PC-3 (cell line): ENCODE measurements around the gene SLC39A11. TPM values are rescaled to one million over a fixed set of nuclear protein-coding genes. Genes with fewer than 3 reads are reported as not detected.
"Not testable (repeated sequence)": the region's sequence is repeated elsewhere in the genome, so short reads cannot be mapped to it uniquely, and the experiment has no call there.

Experiments used
- ATAC-seq: fragments of 200-7000 bp; cut with Tn5 transposase; 2 replicates; pipeline ENCODE4 v1.9.1; 2020; ENCODE audit warnings: mild to moderate bottlenecking, moderate library complexity
- BruUV-seq: library from RNA; stranded (reverse); fragments of 400-500 nt; replicated peaks from 2 replicates; lab custom pipeline; 2021; lab: Mats Ljungman, UMichigan
- CTCF ChIA-PET: fragments of 300-600 bp; sonication (Branson Sonifier 250); formaldehyde crosslinking; loops from one replicate; lab custom pipeline; 2022; ENCODE audit warnings: antibody characterized with exemption; lab: Charles Lee
- POLR2A ChIA-PET: fragments of 300-600 bp; sonication (Branson Sonifier 250); formaldehyde crosslinking; loops from one replicate; lab custom pipeline; 2022; ENCODE audit warnings: antibody characterized with exemption; ENCODE audit not compliant: unreplicated experiment; lab: Charles Lee
- DNase-seq: peaks from one replicate; pipeline ENCODE4 v3.0.0-alpha.2; 2015
- H2AFZ ChIP-seq: fragments of 300-600 bp; sonication (generic); 2 replicates; pipeline ENCODE4 v1.6.0; 2016; ENCODE audit warnings: antibody characterized with exemption, low read length
- H3F3A ChIP-seq: fragments of 300-600 bp; sonication (generic); one replicate; pipeline ENCODE4 v1.6.0; 2017; ENCODE audit warnings: antibody characterized with exemption, low read length, control low read depth, mild to moderate bottlenecking; ENCODE audit not compliant: unreplicated experiment
- H3K27ac ChIP-seq: fragments of 300-600 bp; sonication (generic); 2 replicates; pipeline ENCODE4 v1.5.1; 2016; ENCODE audit warnings: mild to moderate bottlenecking, low read length
- H3K27me3 ChIP-seq: fragments of 300-600 bp; sonication (generic); 2 replicates; pipeline ENCODE4 v1.6.1; 2016; ENCODE audit warnings: low read length, mixed read lengths
- H3K36me3 ChIP-seq: fragments of 300-600 bp; sonication (generic); 2 replicates; pipeline ENCODE4 v1.6.1; 2016; ENCODE audit warnings: low read depth, mixed run types, low read length, mixed read lengths
- H3K4me1 ChIP-seq: fragments of 300-600 bp; sonication (generic); 2 replicates; pipeline ENCODE4 v1.5.1; 2016; ENCODE audit warnings: low read length; ENCODE audit not compliant: insufficient read depth
- H3K4me2 ChIP-seq: fragments of 300-600 bp; sonication (generic); 2 replicates; pipeline ENCODE4 v1.6.0; 2016; ENCODE audit warnings: low read length
- H3K4me3 ChIP-seq: fragments of 300-600 bp; sonication (generic); 2 replicates; pipeline ENCODE4 v1.5.1; 2016; ENCODE audit warnings: mild to moderate bottlenecking, low read length, mixed read lengths
- H3K79me2 ChIP-seq: fragments of 300-600 bp; sonication (generic); 2 replicates; pipeline ENCODE4 v1.6.1; 2017; ENCODE audit warnings: low read length, mixed read lengths
- H3K9ac ChIP-seq: fragments of 300-600 bp; sonication (generic); 2 replicates; pipeline ENCODE4 v1.6.0; 2016; ENCODE audit warnings: mild to moderate bottlenecking, low read length
- H3K9me2 ChIP-seq: fragments of 300-600 bp; sonication (generic); replicated peaks from 2 replicates; pipeline ENCODE4 v1.6.1; 2016; ENCODE audit warnings: mixed run types, low read length, mixed read lengths
- H3K9me3 ChIP-seq: fragments of 300-600 bp; sonication (generic); 2 replicates; pipeline ENCODE4 v1.6.1; 2016; ENCODE audit warnings: low read length, mixed read lengths
- H4K20me1 ChIP-seq: fragments of 300-600 bp; sonication (generic); 2 replicates; pipeline ENCODE4 v1.6.1; 2016; ENCODE audit warnings: low read length, mixed read lengths
- CTCF ChIP-seq: fragments of 300-600 bp; sonication (generic); conservative IDR thresholded peaks from 2 replicates; pipeline ENCODE4 v1.5.1; 2017; ENCODE audit warnings: antibody characterized with exemption, low read depth, mild to moderate bottlenecking, low read length
- EZH2 ChIP-seq: fragments of 300-600 bp; sonication (generic); IDR thresholded peaks from one replicate; pipeline ENCODE4 v1.6.1; 2017; ENCODE audit warnings: antibody characterized with exemption, mild to moderate bottlenecking, low read length; ENCODE audit not compliant: unreplicated experiment
- EZH2phosphoT487 ChIP-seq: fragments of 300-600 bp; sonication (generic); IDR thresholded peaks from 2 replicates; pipeline ENCODE4 v1.6.1; 2018; ENCODE audit warnings: mild to moderate bottlenecking, antibody characterized with exemption, low read length, borderline replicate concordance
- intact Hi-C: fragments of 100-400 bp; cut with micrococcal nuclease; formaldehyde crosslinking; loops from 2 replicates; pipeline ENCODE4 v1.9.0; 2023
- total RNA-seq: library from RNA; depleted of rRNA; stranded (reverse); fragments of >200 nt; gene quantifications from 2 replicates; pipeline ENCODE4 v1.2.3, GENCODE V29; 2014

The SLC39A11 gene
- total RNA-seq, 1 experiment from 2014 or later, result 37.7 TPM

- Histone ChIP-seq H3K36me3 (no peaks in the 10 kb centered on the region), H3K4me1 (peaks cover 30% of the 10 kb centered on the region), H3K4me3 (no peak overlapping the region), H3K27ac (no peak overlapping the region), H3K9me3 (no peaks in the 10 kb centered on the region), H3F3A (no peaks in the 10 kb centered on the region), H3K4me2 (no peak overlapping the region), H3K9me2 (no peaks in the 10 kb centered on the region), H3K27me3 (no peaks in the 10 kb centered on the region), H4K20me1 (no peaks in the 10 kb centered on the region), H2AFZ (no peak overlapping the region), H3K79me2 (no peaks in the 10 kb centered on the region), H3K9ac (no peak overlapping the region)
- POLR2A ChIA-PET, result no interaction called here
- ATAC-seq (no peak), DNase-seq (no peak)
- CTCF ChIA-PET, result no interaction called here
- intact Hi-C loops, result no loop called here
- BruUV-seq, result no TSS peak
- no peak for TF ChIP-seq CTCF
- TF ChIP-seq EZH2phosphoT487, result no peak
- no peak for TF ChIP-seq EZH2
These were observed 449.8 kb downstream of the SLC39A11 start for GRCh38 chr17:72642720-72643119.

GRCh38 chr17:72640415-72641165, 451.9 kb downstream of the SLC39A11 start:
- H3K36me3 ChIP-seq, result no peaks in the 10 kb centered on the region
- no peaks in the 10 kb centered on the region for H3K79me2 ChIP-seq
- no peaks in the 10 kb centered on the region for H4K20me1 ChIP-seq
- H3K27ac ChIP-seq, result peak overlapping the region; percentile 59
- DNase-seq, result peak; percentile 70
- H3K4me3 ChIP-seq, result peak overlapping the region; percentile 49
- H3K4me2 ChIP-seq, result peak overlapping the region; percentile 69
- POLR2A ChIA-PET, result no interaction called here
- no peaks in the 10 kb centered on the region for H3K9me3 ChIP-seq
- H3K27me3 ChIP-seq, result no peaks in the 10 kb centered on the region
- H2AFZ ChIP-seq, result peak overlapping the region; percentile 70
- intact Hi-C loops, result no loop called here
- peak overlapping the region; percentile 56 for H3K9ac ChIP-seq
- BruUV-seq, result TSS peak; percentile 93
- no peak for TF ChIP-seq EZH2
- TF ChIP-seq EZH2phosphoT487, result peak; percentile 61; the same call in 1 of the 2 replicates
- TF ChIP-seq CTCF, result no peak
- peaks cover 15% of the 10 kb centered on the region for H3K4me1 ChIP-seq
- ATAC-seq, result peak; percentile 88
- CTCF ChIA-PET, result interaction anchor here (0.6 kb wide), 1 partner anchor 76 kb away, joined by 6 read pairs; no protein-coding TSS in a partner anchor
- H3K9me2 ChIP-seq, result no peaks in the 10 kb centered on the region
- H3F3A ChIP-seq, result no peaks in the 10 kb centered on the region

GRCh38 chr17:72639711-72640110, 452.8 kb downstream of the SLC39A11 start:
- ATAC-seq (peak; percentile 16), DNase-seq (no peak)
- peak overlapping the region; percentile 56 for H3K9ac ChIP-seq
- no peaks in the 10 kb centered on the region for H3K36me3 ChIP-seq
- CTCF ChIA-PET, result no interaction called here
- no peaks in the 10 kb centered on the region for H3K79me2 ChIP-seq
- POLR2A ChIA-PET, result no interaction called here
- H4K20me1 ChIP-seq, result no peaks in the 10 kb centered on the region
- H3K9me3 ChIP-seq, result no peaks in the 10 kb centered on the region
- TF ChIP-seq CTCF (no peak), EZH2phosphoT487 (no peak), EZH2 (no peak)
- H3K9me2 ChIP-seq, result no peaks in the 10 kb centered on the region
- peak overlapping the region; percentile 59 for H3K27ac ChIP-seq
- no peak overlapping the region for H3K4me3 ChIP-seq
- H3F3A ChIP-seq, result no peaks in the 10 kb centered on the region
- intact Hi-C loops, result no loop called here
- peak overlapping the region; percentile 56; the same call in 1 of the 2 replicates for H2AFZ ChIP-seq
- H3K4me1 ChIP-seq, result peaks cover 23% of the 10 kb centered on the region
- H3K4me2 ChIP-seq, result peak overlapping the region; percentile 62; the same call in 1 of the 2 replicates
- no peaks in the 10 kb centered on the region for H3K27me3 ChIP-seq
- BruUV-seq, result no TSS peak

- DNase-seq, H3K9me2 ChIP-seq, H3K9ac ChIP-seq, H3K36me3 ChIP-seq, intact Hi-C loops, H3K27me3 ChIP-seq, POLR2A ChIA-PET, H4K20me1 ChIP-seq, H3K27ac ChIP-seq, H2AFZ ChIP-seq, H3K4me2 ChIP-seq, BruUV-seq, ATAC-seq, CTCF ChIA-PET, H3F3A ChIP-seq, H3K4me3 ChIP-seq, H3K79me2 ChIP-seq, H3K9me3 ChIP-seq: not testable (repeated sequence)
- peaks cover 30% of the 10 kb centered on the region for H3K4me1 ChIP-seq
These were observed 453.6 kb downstream of the SLC39A11 start for GRCh38 chr17:72638932-72639331.
